GM21576 (cell line): ENCODE measurements around the gene TEP1.

Experiments used
- ATAC-seq: cut with Tn5 transposase; IDR thresholded peaks from one replicate; pipeline ENCODE4 v1.9.1; 2021; ENCODE audit warnings: mild to moderate bottlenecking, moderate library complexity; ENCODE audit not compliant: unreplicated experiment

The TEP1 gene

DNA sequence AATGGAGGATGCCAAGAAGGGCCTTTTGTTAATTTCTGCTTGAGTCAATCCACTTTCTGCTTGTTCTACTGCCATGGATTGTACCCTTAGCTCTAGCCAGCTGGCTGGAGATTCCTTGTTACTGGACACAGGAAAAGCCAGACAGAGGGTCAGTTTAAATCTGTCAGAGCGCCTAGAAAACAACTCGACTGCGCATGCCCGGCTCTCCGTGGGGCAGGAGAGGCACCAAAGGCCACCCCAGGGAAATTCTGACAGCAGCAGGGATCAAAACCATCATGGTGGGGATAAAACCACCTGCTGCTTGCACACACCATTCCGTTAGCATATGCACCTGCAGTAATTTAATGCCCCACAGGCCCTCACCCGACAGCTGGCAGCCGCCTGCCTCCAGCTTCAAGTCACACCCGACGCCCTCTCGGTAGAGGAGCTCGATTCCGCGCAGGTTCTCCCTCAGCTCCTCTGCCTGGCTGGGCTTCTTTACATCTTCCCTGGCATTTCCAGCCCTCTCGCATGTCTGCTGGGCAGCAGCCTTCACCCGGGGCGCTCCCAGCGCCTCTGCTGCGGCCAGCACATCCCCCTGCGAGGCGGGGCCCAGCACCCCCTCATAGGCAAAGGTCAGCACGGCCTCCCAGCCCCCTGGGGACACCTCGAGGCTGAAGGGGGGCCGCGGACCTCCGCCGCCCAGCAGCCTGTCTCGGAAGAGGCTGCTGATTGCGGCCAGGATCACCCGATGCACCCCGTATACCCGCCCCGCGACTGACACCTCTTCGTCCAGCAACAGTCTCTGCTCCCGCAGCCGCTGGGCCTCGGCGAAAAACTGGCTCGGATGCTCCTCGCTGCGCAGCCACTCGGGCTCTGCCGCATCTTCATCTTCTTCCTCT lies 21.6 kb upstream of the TEP1 start:
- no peak for ATAC-seq

DNA sequence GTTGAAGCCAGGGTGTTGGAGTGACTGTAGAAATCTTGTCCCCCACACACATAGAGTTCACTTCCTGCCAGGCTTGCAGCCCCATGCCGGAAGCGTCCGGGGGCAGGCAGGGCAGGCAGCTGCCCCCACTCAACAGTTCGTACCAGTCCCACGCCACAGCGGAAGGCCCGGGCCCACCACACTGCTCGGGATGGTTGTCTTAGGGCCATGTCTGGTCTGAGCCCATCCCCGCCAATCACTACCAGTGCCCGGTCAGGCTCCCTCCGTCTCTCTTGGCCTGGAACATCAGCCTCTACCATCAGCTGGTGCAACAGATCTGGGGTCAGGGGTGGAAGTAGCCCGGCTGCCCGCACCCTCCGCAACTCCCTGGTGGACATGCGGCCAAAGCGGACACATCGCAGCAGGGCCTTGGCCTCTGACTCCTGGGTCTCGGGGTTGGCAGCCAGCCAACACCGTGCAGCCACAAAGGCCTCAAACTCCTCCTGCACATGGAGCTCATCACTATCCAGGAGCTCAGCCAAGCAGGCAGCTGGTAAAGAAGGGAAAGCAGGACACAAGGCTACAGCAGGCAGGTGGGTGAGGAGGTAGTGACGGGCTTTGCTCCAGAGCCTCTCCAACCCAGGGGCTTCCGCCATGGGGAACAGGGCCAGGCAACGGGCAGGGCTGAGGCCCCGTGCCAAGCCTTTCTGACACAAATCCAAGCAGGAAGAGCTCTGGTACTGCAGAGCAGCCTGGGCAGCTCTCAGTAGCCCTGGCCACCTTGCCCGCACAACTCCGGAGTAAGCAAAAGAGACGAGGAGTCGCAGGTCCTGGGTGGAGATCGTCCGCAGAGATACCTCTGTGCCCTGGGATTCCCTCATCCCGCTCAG lies 16.7 kb upstream of the TEP1 start:
- no peak for ATAC-seq

DNA sequence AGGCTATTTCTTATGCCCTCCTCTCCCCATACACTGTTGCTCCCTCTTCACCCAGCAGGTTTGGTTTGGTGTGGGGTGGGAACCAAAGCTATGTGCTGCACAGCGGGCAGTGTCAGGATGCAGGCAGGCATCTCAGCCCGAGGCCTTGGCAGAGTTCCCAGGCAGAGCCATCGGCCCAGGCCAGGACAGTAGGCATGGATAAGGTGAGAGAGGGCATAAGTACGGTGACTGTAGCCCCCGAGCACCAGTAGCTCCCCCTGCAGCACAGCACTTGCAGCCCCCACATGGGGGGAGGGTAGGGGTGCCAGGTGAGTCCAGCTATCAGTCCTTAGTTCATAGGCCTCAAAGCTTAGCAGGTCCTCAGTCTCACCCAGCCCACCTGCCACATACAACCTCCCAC lies 15.5 kb upstream of the TEP1 start:
- no peak for ATAC-seq

DNA sequence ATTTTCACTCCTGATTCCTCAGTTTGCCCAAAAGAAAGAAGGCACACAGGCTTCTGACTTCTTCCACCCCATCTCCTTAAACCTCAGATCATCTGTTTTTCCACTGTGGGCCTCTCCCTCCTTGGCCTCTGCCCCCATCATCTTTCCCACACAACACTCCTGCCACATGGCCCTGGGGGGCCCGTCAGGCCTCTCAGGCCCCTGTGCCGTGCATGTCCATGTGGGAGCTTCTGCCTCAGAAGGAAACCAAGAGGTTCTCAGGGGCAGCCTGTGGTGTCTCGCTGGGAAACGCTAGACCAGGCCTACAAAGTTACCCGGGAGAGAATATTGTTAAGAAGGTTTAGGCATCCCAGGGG lies 14.7 kb upstream of the TEP1 start:
- ATAC-seq, result peak; percentile 24

- peak; percentile 69 for ATAC-seq
Observed at GRCh38 chr14:20427231-20428009, 14.1 kb upstream of the TEP1 start.

DNA sequence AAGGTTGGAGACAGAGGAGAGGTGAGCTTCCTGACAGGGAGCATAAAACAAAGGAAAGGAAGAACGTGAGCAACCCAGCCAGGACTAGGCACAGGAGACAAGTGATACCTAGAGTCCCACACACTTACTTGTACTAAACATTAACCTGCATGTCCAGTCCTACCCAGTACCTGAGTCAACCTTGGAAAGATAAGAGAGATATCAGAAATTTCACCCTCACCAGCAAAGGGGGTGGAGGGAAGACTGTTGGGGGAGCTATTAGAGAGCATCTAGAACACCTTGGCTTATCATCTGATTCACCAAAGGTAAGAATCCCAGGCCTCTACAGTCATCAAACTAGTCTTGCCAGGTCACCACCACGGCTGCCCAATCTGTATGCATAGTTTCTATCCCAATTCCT lies 11.6 kb upstream of the TEP1 start:
- ATAC-seq, result no peak

DNA sequence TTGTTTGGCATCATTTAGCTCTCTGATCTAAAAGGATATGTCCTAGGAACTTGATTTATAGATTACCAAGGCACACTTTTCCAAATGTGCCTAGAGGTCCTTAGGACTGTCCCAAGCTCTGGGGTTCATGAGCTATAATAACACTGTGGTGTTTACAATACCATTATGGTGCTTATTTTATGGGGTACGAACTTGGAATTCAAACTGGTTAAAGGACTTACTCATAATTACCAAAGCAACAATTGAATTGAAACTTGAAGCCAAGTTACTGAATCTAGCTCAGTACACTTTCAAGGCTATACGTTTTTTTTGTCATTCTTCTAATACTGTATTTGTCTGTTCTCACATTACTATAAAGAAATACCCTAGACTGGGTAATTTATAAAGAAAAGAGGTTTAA lies 9.6 kb upstream of the TEP1 start:
- no peak for ATAC-seq

- no peak for ATAC-seq
Observed at GRCh38 chr14:20421267-20421666, 8.0 kb upstream of the TEP1 start.

DNA sequence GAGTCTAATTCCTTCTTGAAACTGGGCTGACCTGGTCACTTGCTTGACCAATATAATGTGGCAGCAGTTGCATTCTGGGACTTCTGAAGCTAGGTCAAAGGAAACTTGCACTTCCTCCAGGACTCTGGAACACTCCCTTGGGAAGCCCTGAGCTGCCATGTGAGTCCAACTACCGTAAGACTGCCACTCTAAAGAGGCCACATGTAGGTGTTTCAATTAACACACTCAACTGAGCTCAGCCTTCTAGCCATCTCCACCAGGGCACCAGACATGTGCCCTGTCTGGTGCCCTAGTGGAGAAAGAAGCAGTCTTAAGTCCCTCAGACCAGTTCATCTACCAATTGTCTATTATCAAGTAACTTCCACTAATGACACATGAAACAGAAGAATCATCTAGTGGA lies 6.1 kb upstream of the TEP1 start:
- no peak for ATAC-seq

- ATAC-seq, result no peak
Observed at GRCh38 chr14:20418501-20418909, 5.2 kb upstream of the TEP1 start.

GRCh38 chr14:20417250-20418186 lies 4.2 kb upstream of the TEP1 start:
- no peak for ATAC-seq

DNA sequence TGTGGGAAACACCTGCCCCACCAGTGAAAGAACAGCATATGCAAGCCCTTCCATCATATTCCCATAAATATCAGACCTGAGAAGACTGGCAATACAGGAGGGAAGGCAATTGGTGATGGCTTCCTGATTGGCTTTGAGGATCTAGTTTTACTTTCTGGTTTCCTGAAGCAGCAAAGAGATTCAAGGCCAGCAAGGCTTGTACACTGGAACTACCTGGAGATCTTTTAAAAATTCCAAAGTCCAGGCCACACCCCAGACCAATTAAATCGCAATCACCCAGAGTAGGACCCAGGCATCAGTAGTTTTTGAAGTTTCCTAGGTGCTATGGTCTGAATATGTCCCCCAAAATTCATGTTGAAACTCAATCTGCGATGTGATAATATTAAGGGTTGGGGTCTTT lies 2.9 kb upstream of the TEP1 start:
- ATAC-seq, result no peak

GRCh38 chr14:20415782-20416206 lies 2.5 kb upstream of the TEP1 start:
- ATAC-seq, result peak; percentile 47

DNA sequence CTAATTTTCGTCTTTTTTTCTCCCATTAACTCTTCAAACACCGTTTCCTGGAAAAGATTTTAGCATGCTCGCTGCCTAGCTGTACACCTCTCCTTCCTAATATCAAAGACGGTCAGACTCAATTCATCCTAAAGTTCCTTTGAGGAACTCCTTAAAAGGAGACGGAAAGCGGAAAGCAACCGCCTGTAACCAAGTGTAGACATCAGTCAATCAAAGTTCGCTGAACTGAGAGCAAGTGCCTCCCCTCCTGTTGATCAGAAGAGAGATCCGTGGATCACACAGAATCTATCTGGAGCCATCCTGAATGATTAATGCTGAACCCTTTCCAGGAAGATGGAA lies 412 bp upstream of the TEP1 start:
- no peak for ATAC-seq

DNA sequence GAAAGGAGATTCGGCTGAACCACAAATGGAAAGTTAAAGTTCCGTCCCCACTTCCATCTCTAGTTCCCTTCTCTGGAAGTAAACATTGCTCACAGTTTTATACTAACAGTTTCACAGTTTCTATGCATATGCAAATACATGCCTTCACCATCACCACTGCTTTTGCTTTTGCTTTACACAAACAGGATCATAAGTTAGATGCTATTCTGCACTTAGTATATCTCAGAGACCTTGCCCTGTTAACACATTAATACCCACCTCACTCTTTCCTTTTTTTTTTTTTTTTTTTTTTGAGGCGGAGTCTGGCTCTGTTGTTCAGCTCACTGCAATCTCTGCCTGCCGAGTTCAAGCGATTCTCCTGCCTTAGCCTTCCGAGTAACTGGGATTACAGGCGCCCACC lies 890 bp downstream of the TEP1 start:
- peak; percentile 49 for ATAC-seq

- ATAC-seq, result no peak
Observed at GRCh38 chr14:20409226-20409625, 4.1 kb downstream of the TEP1 start.

- no peak for ATAC-seq
Observed at GRCh38 chr14:20403521-20403920, 9.8 kb downstream of the TEP1 start.

DNA sequence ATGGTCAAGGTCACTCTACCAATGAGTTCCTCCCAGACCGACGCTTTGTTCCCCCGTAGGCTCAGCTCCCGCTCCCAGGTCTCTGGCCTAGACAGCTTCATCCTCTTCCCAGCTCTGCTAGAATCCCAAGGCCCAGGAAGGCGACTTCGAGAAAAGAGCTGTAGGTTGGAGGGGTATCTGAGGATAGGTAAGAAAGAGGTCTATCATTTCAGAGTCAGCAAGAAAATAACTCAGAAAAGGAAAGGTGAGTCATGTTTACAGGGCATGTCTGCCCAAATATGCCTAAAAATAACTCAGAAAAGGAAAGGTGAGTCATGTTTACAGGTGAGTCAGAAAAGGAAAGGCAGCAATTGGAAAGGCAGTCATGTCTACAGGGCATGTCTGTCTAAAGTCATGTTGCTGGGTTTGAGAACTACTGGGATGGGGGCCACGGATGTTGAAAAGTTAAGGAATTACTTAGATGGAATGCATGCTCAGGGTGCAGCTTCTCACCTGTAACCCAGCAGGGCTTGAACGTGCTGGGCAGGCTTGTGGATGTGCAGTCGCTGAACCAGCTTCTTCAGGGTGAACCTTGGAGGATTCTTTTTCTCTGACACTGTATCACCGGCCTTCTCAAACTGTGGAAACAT lies 12.2 kb downstream of the TEP1 start:
- no peak for ATAC-seq

DNA sequence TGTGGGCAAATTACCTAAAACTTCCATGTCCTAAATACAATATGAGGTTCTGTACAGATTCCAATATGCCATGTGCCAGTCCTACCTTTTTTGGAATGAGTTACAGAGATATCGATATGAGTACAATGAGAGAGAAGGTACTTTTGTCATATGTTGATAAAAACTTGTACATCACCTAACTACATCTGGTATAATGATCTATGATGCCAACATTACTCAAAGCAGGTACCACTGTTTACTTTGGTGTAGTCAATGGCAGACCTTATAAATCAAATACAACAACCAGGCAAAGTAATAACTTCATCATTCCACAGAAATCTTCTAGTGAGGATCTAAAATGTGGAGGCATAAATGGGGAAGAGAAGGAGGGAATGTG lies 12.7 kb downstream of the TEP1 start:
- no peak for ATAC-seq

DNA sequence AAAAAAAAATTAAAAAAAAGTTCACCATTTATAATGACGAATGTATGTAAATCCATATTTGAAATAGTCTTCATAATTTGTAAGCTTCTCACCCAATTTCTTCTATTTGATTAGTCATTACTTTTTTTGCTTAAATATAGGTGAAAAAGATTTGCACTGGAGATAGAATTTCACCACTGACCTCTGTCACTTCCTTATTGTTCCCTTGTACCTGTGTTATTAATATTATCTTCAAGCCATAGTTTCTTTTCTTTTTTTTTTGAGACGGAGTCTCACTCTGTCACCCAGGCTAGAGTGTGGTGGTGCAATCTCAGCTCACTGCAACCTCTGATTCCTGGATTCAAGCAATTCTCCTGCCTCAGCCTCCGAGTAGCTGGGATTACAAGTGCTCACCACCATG lies 15.8 kb downstream of the TEP1 start:
- no peak for ATAC-seq
